ENCODE results near the gene MELTF.

The MELTF gene

GRCh38 chr3:197009532-197010019 lies 20.0 kb downstream of the MELTF start:
- no peak for DNase-seq (ENCODE audit: low read depth)

GRCh38 chr3:197008436-197009209 lies 21.0 kb downstream of the MELTF start:
- no peak for DNase-seq (ENCODE audit: low read depth)

GRCh38 chr3:197007953-197008352 lies 21.7 kb downstream of the MELTF start:
- DNase-seq (ENCODE audit: low read depth), result no peak

- no peak for DNase-seq (ENCODE audit: low read depth)
Observed at GRCh38 chr3:197007296-197007940, 22.2 kb downstream of the MELTF start.

GRCh38 chr3:197006860-197007259 lies 22.8 kb downstream of the MELTF start:
- no peak for DNase-seq (ENCODE audit: low read depth)

- no peak for DNase-seq (ENCODE audit: low read depth)
Observed at GRCh38 chr3:197006446-197006845, 23.2 kb downstream of the MELTF start.

- DNase-seq (ENCODE audit: low read depth), result no peak
Observed at GRCh38 chr3:197003461-197004385, 25.9 kb downstream of the MELTF start.

- DNase-seq (ENCODE audit: low read depth), result peak; percentile 73
Observed at GRCh38 chr3:197002701-197003454, 26.7 kb downstream of the MELTF start.

GRCh38 chr3:197001972-197002700 lies 27.5 kb downstream of the MELTF start:
- DNase-seq (ENCODE audit: low read depth), result no peak

GRCh38 chr3:197001106-197001971 lies 28.3 kb downstream of the MELTF start:
- DNase-seq (ENCODE audit: low read depth), result no peak

GRCh38 chr3:197000211-197000610 lies 29.4 kb downstream of the MELTF start:
- DNase-seq (ENCODE audit: low read depth), result no peak

- no peak for DNase-seq (ENCODE audit: low read depth)
Observed at GRCh38 chr3:196998966-196999760, 30.5 kb downstream of the MELTF start.

GRCh38 chr3:196997311-196997710 lies 32.3 kb downstream of the MELTF start:
- no peak for DNase-seq (ENCODE audit: low read depth)

- DNase-seq (ENCODE audit: low read depth), result no peak
Observed at GRCh38 chr3:196996454-196997265, 33.0 kb downstream of the MELTF start.

GRCh38 chr3:196995646-196996355 lies 33.8 kb downstream of the MELTF start:
- DNase-seq (ENCODE audit: low read depth), result no peak

GRCh38 chr3:196995027-196995426 lies 34.6 kb downstream of the MELTF start:
- no peak for DNase-seq (ENCODE audit: low read depth)

GRCh38 chr3:196994056-196994455 lies 35.6 kb downstream of the MELTF start:
- DNase-seq (ENCODE audit: low read depth), result no peak
